ENCODE results near the gene POM121L2.
"Not testable (repeated sequence)": the region's sequence is repeated elsewhere in the genome, so short reads cannot be mapped to it uniquely, and the experiment has no call there.

POM121L2 gene

DNA sequence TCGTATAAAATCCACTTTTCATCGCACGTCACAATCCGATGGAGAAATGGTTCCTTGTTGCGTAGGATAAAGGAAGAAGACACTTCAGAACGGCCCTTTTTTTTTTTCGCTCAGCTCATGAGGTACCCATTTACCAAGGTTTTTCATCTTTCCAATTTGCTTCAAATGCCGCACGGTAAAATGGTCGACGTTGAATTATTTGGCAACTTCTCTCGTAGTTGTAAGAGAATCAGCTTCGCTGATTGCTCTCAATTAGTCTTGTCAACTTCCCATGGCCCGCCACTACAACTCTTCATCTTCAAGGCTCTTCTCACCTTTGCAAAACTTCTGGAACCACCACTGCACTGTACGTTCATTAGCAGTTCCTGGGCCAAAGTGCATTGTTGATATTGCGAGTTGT lies 28.8 kb downstream of the POM121L2 start:
- FAIRE-seq (no peak), DNase-seq (ENCODE audit: insufficient read length, low spot score) (no peak)
- TF ChIP-seq POLR2A (IDR thresholded peaks at IDR 0.05; ENCODE audit: low read depth, low read length): no peak

GRCh38 chr6:27281569-27281968 lies 30.5 kb downstream of the POM121L2 start:
- no peak for FAIRE-seq
- TF ChIP-seq POLR2A (IDR thresholded peaks at IDR 0.05; ENCODE audit: low read depth, low read length): no peak
- no peak for DNase-seq (ENCODE audit: insufficient read length, low spot score)

GRCh38 chr6:27281105-27281539 lies 31.0 kb downstream of the POM121L2 start:
- DNase-seq (ENCODE audit: insufficient read length, low spot score): no peak
- FAIRE-seq: no peak
- no peak for TF ChIP-seq POLR2A (IDR thresholded peaks at IDR 0.05; ENCODE audit: low read depth, low read length)

GRCh38 chr6:27280540-27281000 lies 31.5 kb downstream of the POM121L2 start:
- DNase-seq (ENCODE audit: insufficient read length, low spot score) (no peak), FAIRE-seq (peak; percentile 6)
- no peak for TF ChIP-seq POLR2A (IDR thresholded peaks at IDR 0.05; ENCODE audit: low read depth, low read length)

GRCh38 chr6:27280064-27280539 lies 32.0 kb downstream of the POM121L2 start:
- TF ChIP-seq POLR2A (IDR thresholded peaks at IDR 0.05; ENCODE audit: low read depth, low read length): no peak
- DNase-seq (ENCODE audit: insufficient read length, low spot score) (no peak), FAIRE-seq (peak; percentile 48)

- DNase-seq (ENCODE audit: insufficient read length, low spot score) (no peak), FAIRE-seq (no peak)
- TF ChIP-seq POLR2A (IDR thresholded peaks at IDR 0.05; ENCODE audit: low read depth, low read length): no peak
Observed at GRCh38 chr6:27279513-27280063, 32.5 kb downstream of the POM121L2 start.

DNA sequence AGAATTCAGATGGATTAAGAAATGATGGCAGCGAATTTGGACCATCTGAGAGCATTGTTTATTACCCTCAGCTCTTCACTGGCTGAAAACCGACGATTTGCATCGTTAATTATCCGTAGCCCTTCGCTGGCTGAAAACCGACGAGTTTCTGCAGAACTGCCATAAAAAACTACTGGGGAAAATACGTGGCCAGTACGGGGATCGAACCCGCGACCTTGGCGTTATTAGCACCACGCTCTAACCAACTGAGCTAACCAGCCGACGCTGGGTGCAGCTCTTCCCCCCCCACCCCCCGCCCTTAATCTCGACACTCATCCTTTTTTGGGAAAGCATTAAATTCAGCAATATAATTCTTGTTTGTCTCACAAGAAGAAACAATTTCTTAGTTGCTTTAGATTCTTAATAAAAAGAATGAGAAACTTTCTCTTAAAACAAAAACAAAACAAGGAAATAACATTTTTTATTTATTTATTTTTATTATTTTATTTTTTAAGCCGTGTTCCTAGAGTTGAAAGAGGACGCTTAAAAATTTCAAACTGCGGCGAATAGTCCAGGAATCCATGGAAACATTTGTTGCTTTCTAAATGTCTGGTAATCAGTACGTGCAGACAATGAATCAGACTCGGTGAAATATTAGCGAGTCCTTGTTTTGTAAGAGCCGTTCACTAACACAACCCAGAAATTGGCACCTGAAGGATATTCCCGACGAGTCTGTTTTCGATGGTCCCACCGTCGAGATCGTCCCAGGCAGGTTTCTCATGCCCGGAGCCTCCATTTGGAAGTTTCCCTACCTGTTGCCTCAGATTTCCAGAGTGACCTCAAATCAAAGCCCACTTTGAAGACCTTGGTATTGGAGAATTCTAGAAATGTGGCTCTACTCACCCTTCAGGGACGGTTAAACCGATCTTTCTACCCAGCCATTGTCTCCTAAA lies 36.8 kb downstream of the POM121L2 start:
- DNase-seq (ENCODE audit: insufficient read length, low spot score): no peak
- peak; percentile 78 for FAIRE-seq
- no peak for TF ChIP-seq POLR2A (IDR thresholded peaks at IDR 0.05; ENCODE audit: low read depth, low read length)

DNA sequence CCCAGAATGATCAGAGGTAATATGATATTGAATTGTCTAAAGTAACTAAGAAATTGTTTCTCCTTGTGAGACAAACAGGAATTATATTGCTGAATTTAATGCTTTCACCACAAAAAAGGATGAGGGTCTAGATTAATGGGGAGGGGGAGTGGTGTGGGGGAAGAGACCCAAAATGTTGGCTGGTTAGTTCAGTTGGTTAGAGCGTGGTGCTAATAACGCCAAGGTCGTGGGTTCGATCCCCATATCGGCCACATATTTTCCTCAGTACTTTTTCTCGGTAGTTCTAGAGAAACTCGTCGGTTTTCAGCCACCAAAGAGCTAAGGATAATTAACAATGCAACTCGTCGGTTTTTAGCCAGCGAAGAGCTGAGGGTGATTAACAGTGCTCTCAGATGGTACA lies 38.3 kb downstream of the POM121L2 start:
- no peak for DNase-seq (ENCODE audit: insufficient read length, low spot score)
- no peak for FAIRE-seq
- TF ChIP-seq POLR2A (IDR thresholded peaks at IDR 0.05; ENCODE audit: low read depth, low read length): no peak

DNA sequence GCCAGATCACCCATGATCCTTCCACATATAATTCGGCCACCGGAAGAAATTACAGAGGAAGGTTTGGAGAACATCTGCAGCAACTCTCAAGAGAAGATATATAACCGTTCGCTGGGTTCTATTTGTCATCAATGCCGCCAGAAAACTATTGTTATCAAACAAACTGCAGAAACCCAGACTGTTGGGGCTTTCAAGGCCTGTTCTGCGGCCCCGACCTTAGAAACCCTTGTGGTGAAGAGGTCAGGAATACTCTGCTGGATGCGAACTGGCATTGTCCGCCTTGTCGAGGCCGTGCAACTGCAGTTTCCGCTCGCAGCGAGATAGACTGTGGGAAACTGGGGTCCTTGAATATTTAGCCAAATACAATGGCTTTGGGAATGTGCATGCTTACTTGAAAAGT lies 43.3 kb downstream of the POM121L2 start:
- DNase-seq (ENCODE audit: insufficient read length, low spot score) (no peak), FAIRE-seq (no peak)
- no peak for TF ChIP-seq POLR2A (IDR thresholded peaks at IDR 0.05; ENCODE audit: low read depth, low read length)

DNA sequence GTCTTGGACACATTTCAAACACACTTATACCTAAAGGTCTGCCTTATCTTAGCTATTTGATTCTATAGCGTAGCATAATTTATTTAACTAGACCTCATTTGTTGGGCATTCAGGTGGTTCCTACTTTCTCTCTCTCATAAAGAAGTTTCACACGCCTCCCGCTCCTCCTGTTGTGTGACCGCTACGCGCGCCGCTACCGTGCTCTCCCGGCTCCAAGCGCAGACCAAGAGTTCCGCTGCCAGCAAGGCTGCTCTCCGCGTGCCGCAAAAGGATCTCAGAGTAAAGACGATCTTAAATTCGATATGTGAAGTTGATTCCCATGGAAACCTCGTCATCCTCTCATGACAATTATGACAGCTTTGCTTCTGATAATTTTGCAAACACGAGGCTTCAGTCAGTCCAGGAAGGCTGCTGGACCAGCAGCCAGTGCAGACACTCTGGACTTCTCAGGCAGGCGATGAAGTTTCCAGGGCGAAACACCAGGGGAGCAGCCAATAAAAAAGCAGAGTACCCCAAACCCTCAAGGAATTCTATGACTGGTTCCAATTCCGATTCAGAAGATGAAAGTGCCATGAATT lies 44.1 kb downstream of the POM121L2 start:
- no peak for DNase-seq (ENCODE audit: insufficient read length, low spot score)
- FAIRE-seq: no peak
- TF ChIP-seq POLR2A (IDR thresholded peaks at IDR 0.05; ENCODE audit: low read depth, low read length): no peak

DNA sequence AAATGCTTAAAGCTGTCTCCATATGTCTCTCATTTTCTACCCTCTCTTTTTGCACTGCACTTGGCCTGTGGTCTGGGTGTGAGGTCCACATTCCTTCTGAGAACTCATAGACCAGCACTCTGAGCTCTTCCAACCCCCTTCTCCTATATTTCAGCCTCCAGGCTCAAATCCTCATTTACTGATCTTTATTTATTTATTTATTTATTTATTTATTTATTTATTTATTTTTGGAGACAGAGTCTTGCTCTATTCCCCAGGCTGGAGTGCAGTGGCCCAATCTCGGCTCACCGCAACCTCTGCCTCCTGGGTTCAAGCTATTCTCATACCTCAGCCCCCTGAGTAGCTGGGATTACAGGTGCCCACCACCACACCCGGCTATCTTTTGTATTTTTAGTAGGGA lies 45.1 kb downstream of the POM121L2 start:
- DNase-seq (ENCODE audit: insufficient read length, low spot score); FAIRE-seq: not testable (repeated sequence)

DNA sequence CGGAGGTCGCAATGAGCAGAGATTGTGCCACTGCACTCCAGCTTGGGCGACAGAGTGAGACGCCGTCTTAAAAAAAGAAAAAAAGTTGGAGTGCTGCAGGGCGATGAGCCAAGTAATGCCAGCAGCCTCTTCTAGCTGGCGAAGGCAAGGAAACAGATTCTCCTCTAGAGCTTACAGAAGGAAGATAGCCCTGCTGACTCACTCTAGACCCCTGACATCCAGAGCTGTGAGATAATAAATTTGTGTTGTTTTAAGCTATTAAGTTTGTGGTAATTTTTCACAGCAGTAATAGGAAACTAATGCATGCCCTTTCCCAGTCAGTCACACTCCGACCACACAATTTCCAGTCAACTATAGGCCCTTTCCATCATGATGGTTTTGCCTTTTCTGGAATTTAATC lies 48.2 kb downstream of the POM121L2 start:
- no peak for TF ChIP-seq POLR2A (IDR thresholded peaks at IDR 0.05; ENCODE audit: low read depth, low read length)
- DNase-seq (ENCODE audit: insufficient read length, low spot score) (no peak), FAIRE-seq (no peak)

DNA sequence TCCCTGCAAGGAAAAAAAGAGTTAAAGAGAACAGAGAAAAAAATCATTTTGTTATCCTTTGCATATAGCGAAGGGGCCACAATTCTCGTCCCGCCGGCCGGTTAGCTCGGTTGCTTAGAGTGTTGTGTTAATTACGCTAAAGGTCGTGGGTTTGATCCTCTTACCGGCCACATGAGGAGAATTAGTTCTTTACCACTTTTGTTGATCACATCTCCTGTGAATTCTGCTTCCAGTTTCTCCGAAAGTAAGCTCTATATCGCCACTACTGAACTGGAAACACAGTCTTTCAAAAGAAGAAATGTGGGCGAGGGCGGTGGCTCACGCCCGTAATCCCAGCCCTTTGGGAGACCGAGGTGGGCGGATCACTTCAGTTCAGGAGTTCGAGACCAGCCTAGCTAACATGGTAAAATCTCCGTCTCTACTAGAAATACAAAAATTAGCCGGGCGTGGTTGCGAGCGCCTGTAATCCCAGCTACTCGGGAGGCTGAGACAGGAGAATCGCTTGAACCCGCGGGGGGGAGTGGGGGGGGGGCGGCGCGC lies 51.2 kb downstream of the POM121L2 start:
- FAIRE-seq (no peak), DNase-seq (ENCODE audit: insufficient read length, low spot score) (no peak)
- no peak for TF ChIP-seq POLR2A (IDR thresholded peaks at IDR 0.05; ENCODE audit: low read depth, low read length)

GRCh38 chr6:27260369-27260768 lies 51.7 kb downstream of the POM121L2 start:
- FAIRE-seq (no peak), DNase-seq (ENCODE audit: insufficient read length, low spot score) (no peak)
- TF ChIP-seq POLR2A (IDR thresholded peaks at IDR 0.05; ENCODE audit: low read depth, low read length): no peak
